Adipocyte (in vitro differentiated cells): ENCODE data around the gene KCNAB1.
"Not testable (repeated sequence)": the region's sequence is repeated elsewhere in the genome, so short reads cannot be mapped to it uniquely, and the experiment has no call there.

ENCODE experiments used
- DNase-seq: peaks from one replicate; pipeline ENCODE4 v3.0.0-alpha.2; 2015; ENCODE audit warnings: low read depth
- H3K27me3 ChIP-seq: replicated peaks from 2 replicates; pipeline ENCODE4 v1.7.0; 2013; ENCODE audit warnings: mild to moderate bottlenecking, low read length, moderate library complexity; ENCODE audit not compliant: control insufficient read depth, insufficient read depth
- H3K36me3 ChIP-seq: 2 replicates; pipeline ENCODE4 v1.7.0; 2013; ENCODE audit warnings: low read length, mild to moderate bottlenecking, moderate library complexity; ENCODE audit not compliant: control insufficient read depth, insufficient read depth, severe bottlenecking
- H3K4me1 ChIP-seq: 2 replicates; pipeline ENCODE4 v1.7.0; 2013; ENCODE audit warnings: mild to moderate bottlenecking, low read length, moderate library complexity; ENCODE audit not compliant: control insufficient read depth, insufficient read depth
- H3K4me3 ChIP-seq: 2 replicates; pipeline ENCODE4 v1.7.0; 2013; ENCODE audit warnings: mild to moderate bottlenecking, low read length, moderate library complexity
- H3K9ac ChIP-seq: 2 replicates; pipeline ENCODE4 v1.7.0; 2013; ENCODE audit warnings: mild to moderate bottlenecking, low read length, moderate library complexity
- H3K9me3 ChIP-seq: 2 replicates; pipeline ENCODE4 v1.7.0; 2013; ENCODE audit warnings: mild to moderate bottlenecking, low read length, moderate library complexity; ENCODE audit not compliant: control insufficient read depth

The KCNAB1 gene

GRCh38 chr3:156106721-156107373 is 13.5 kb upstream of the KCNAB1 start:
- no peaks in the 10 kb centered on the region for H3K9me3 ChIP-seq
- no peak for DNase-seq
- H3K36me3 ChIP-seq: no peaks in the 10 kb centered on the region
- H3K27me3 ChIP-seq: peaks cover 9% of the 10 kb centered on the region
- H3K4me1 ChIP-seq: peaks cover 20% of the 10 kb centered on the region
- H3K9ac ChIP-seq: no peak overlapping the region
- no peak overlapping the region for H3K4me3 ChIP-seq

- Histone ChIP-seq H3K4me3 (no peak overlapping the region), H3K36me3 (no peaks in the 10 kb centered on the region), H3K27me3 (peaks cover 9% of the 10 kb centered on the region), H3K9ac (no peak overlapping the region), H3K4me1 (peaks cover 19% of the 10 kb centered on the region), H3K9me3 (no peaks in the 10 kb centered on the region)
- no peak for DNase-seq
These were observed 12.9 kb upstream of the KCNAB1 start for GRCh38 chr3:156107504-156107903.

- Histone ChIP-seq H3K36me3 (no peaks in the 10 kb centered on the region), H3K9me3 (no peaks in the 10 kb centered on the region), H3K4me1 (peaks cover 18% of the 10 kb centered on the region), H3K4me3 (peak overlapping the region; percentile 59), H3K27me3 (peaks cover 10% of the 10 kb centered on the region), H3K9ac (peak overlapping the region; percentile 30)
- DNase-seq: no peak
These were observed 11.8 kb upstream of the KCNAB1 start for GRCh38 chr3:156108616-156109015.

GRCh38 chr3:156109989-156110388 is 10.4 kb upstream of the KCNAB1 start:
- peaks cover 18% of the 10 kb centered on the region for H3K4me1 ChIP-seq
- no peak for DNase-seq
- H3K36me3 ChIP-seq: no peaks in the 10 kb centered on the region

GRCh38 chr3:156126467-156126866 is 6.1 kb downstream of the KCNAB1 start:
- H3K4me3 ChIP-seq: no peak overlapping the region
- no peaks in the 10 kb centered on the region for H3K9me3 ChIP-seq
- H3K36me3 ChIP-seq: no peaks in the 10 kb centered on the region
- DNase-seq: no peak
- no peak overlapping the region for H3K9ac ChIP-seq
- H3K4me1 ChIP-seq: peaks cover 10% of the 10 kb centered on the region
- no peaks in the 10 kb centered on the region for H3K27me3 ChIP-seq

More at GRCh38 chr3:156109989-156110388, 10.4 kb upstream of the KCNAB1 start:
- Histone ChIP-seq H3K9ac (no peak overlapping the region), H3K27me3 (peaks cover 6% of the 10 kb centered on the region), H3K4me3 (no peak overlapping the region), H3K9me3 (no peaks in the 10 kb centered on the region)

- H3K9ac ChIP-seq: no peak overlapping the region
These were observed 10.9 kb downstream of the KCNAB1 start for GRCh38 chr3:156131241-156131640.

GRCh38 chr3:156131799-156132198 is 11.4 kb downstream of the KCNAB1 start:
- DNase-seq: no peak
- Histone ChIP-seq H3K27me3 (no peaks in the 10 kb centered on the region), H3K4me1 (peaks cover 21% of the 10 kb centered on the region), H3K9me3 (no peaks in the 10 kb centered on the region), H3K9ac (no peak overlapping the region), H3K36me3 (no peaks in the 10 kb centered on the region), H3K4me3 (no peak overlapping the region)

More at GRCh38 chr3:156131241-156131640, 10.9 kb downstream of the KCNAB1 start:
- Histone ChIP-seq H3K9me3 (no peaks in the 10 kb centered on the region), H3K4me1 (peaks cover 21% of the 10 kb centered on the region), H3K36me3 (no peaks in the 10 kb centered on the region), H3K27me3 (no peaks in the 10 kb centered on the region), H3K4me3 (no peak overlapping the region)
- no peak for DNase-seq

- Histone ChIP-seq H3K9me3 (no peaks in the 10 kb centered on the region), H3K27me3 (no peaks in the 10 kb centered on the region), H3K36me3 (no peaks in the 10 kb centered on the region), H3K4me3 (no peak overlapping the region), H3K9ac (no peak overlapping the region), H3K4me1 (peaks cover 21% of the 10 kb centered on the region)
- DNase-seq: no peak
These were observed 11.9 kb downstream of the KCNAB1 start for GRCh38 chr3:156132313-156132712.

GRCh38 chr3:156133076-156133475 is 12.7 kb downstream of the KCNAB1 start:
- Histone ChIP-seq H3K27me3 (no peaks in the 10 kb centered on the region), H3K36me3 (no peaks in the 10 kb centered on the region), H3K9me3 (no peaks in the 10 kb centered on the region), H3K9ac (no peak overlapping the region), H3K4me1 (peaks cover 21% of the 10 kb centered on the region), H3K4me3 (no peak overlapping the region)
- DNase-seq: no peak

GRCh38 chr3:156135921-156136638 is 15.7 kb downstream of the KCNAB1 start:
- Histone ChIP-seq H3K4me3 (no peak overlapping the region), H3K4me1 (peaks cover 15% of the 10 kb centered on the region), H3K9ac (no peak overlapping the region), H3K27me3 (no peaks in the 10 kb centered on the region), H3K9me3 (no peaks in the 10 kb centered on the region), H3K36me3 (no peaks in the 10 kb centered on the region)
- no peak for DNase-seq

GRCh38 chr3:156137397-156137796 is 17.0 kb downstream of the KCNAB1 start:
- H3K9ac ChIP-seq, H3K4me3 ChIP-seq, H3K27me3 ChIP-seq, H3K36me3 ChIP-seq, H3K9me3 ChIP-seq, DNase-seq: not testable (repeated sequence)
- peaks cover 15% of the 10 kb centered on the region for H3K4me1 ChIP-seq
